GM06990 (cell line): ENCODE results near the gene LRRC59.

Source experiments
- DNase-seq: peaks from one replicate; pipeline ENCODE4 v3.0.0-alpha.2; 2011; ENCODE audit not compliant: insufficient read length; ENCODE audit errors: extremely low read depth
- H3K27me3 ChIP-seq: replicated peaks from 2 replicates; pipeline ENCODE4 v1.6.0; 2011; ENCODE audit warnings: low read length; ENCODE audit not compliant: control insufficient read depth, insufficient read depth
- H3K36me3 ChIP-seq: 2 replicates; pipeline ENCODE4 v1.5.1; 2011; ENCODE audit warnings: low read length; ENCODE audit not compliant: control insufficient read depth, insufficient read depth
- H3K4me3 ChIP-seq: replicated peaks from 2 replicates; pipeline ENCODE4 v1.5.1; 2011; ENCODE audit warnings: low read depth, mild to moderate bottlenecking, control low read depth, low read length
- TF ChIP-seq, protein P1 (sequence below): IDR thresholded peaks from 2 replicates; pipeline ENCODE4 v1.5.1; 2011; ENCODE audit warnings: low read length, control low read depth, mild to moderate bottlenecking, inconsistent platforms; ENCODE audit not compliant: insufficient read depth, poor library complexity, severe bottlenecking

LRRC59 gene

DNA sequence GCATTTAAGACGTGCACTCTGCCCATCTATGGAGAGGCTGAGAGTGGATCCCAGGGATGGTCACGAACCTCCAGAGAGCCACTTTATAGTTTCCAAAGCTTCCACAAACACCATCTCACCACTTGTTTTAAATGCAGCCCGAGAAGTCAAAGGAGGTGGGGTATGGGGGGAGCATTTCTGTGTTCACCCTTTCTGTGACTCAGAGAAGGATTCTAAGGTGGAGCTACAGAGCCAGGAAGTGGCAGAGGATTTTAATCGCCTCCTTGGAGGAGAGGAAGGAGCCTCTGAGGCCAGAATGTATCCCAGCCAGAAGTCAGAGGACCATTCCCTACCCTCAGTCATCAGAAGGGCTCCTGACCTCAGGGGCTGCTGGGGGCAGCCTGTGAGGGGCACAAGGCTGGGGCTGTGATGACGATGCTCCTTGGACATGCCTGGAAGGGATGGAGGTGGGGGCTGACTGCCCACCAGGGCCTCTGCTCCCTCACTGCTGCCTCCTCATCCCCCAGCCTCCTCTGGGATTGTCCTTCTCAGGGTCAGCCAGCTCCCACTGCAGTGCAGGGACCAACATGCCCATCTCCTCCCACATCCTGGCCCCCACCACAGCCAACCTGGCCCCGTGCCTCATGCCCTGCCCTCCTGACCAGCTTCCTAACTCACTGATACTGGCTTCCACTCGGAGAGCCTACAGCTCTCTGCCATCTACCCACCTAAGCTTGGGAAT lies 48.6 kb downstream of the LRRC59 start:
- no peaks in the 10 kb centered on the region for H3K27me3 ChIP-seq
- H3K36me3 ChIP-seq = no peaks in the 10 kb centered on the region; the same call in none of the 2 replicates
- no peak for DNase-seq
- no peak overlapping the region for H3K4me3 ChIP-seq
- TF ChIP-seq, protein P1, sequence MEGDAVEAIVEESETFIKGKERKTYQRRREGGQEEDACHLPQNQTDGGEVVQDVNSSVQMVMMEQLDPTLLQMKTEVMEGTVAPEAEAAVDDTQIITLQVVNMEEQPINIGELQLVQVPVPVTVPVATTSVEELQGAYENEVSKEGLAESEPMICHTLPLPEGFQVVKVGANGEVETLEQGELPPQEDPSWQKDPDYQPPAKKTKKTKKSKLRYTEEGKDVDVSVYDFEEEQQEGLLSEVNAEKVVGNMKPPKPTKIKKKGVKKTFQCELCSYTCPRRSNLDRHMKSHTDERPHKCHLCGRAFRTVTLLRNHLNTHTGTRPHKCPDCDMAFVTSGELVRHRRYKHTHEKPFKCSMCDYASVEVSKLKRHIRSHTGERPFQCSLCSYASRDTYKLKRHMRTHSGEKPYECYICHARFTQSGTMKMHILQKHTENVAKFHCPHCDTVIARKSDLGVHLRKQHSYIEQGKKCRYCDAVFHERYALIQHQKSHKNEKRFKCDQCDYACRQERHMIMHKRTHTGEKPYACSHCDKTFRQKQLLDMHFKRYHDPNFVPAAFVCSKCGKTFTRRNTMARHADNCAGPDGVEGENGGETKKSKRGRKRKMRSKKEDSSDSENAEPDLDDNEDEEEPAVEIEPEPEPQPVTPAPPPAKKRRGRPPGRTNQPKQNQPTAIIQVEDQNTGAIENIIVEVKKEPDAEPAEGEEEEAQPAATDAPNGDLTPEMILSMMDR = no peak

DNA sequence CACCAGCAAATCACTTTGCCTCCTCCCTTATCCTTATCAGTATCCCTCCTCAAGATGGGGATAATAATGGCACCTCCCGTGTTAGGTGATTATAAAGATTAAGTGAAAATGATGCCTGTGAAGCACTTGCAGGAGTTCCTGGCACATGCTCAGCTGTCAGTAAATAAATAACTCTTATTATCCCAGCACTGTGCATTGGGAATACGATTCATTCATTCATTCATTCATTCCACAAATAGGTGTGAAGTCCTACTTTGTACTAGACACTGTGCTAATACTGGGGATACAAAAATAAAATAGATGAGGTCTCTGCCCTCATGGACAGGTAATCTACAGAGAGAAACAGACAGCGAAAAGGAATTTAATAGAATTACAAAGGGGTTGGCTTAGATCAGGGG lies 49.4 kb downstream of the LRRC59 start:
- DNase-seq = no peak
- Histone ChIP-seq H3K4me3 (no peak overlapping the region), H3K36me3 (no peaks in the 10 kb centered on the region; the same call in 1 of the 2 replicates), H3K27me3 (no peaks in the 10 kb centered on the region)
- TF ChIP-seq, protein P1 = no peak

DNA sequence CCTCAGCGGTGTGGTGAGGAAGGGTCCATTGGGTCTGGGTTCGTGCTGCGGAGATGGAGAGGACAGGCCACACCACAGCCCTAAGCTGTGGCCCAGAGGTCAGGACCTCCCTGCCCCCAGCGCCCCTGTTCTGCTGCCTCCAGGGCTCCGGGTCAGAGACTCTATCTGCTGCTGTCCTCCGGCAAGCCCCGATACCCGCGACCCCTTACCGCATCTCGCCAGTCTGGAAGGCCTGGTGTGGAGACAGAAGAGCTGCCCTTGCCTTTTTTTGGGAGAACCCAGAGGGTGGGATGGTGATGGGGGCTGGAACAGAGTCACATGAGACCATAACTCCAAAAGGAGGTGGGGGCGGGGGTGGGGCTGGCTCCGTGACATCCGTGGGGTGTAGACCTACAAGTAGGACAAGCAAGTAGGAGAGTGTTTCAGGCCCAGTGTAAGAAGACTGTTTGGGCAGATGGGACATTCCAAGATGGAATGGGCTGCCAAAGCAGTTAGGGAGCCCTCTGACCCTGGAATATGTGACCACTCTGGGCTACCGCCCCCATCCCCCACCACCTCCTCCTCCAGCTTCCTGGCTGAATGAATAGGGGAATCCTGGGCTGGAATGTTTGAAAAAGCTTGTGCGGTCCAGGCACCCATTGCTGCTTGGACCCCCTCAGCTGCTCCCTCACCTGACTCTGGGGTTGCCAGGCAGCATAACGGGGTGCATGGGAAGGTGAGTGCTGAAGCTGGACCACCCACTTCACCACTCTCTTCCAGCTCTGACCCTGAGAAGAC lies 50.0 kb downstream of the LRRC59 start:
- Histone ChIP-seq H3K27me3 (no peaks in the 10 kb centered on the region), H3K36me3 (no peaks in the 10 kb centered on the region; the same call in 1 of the 2 replicates), H3K4me3 (peak overlapping the region; percentile 82)
- no peak for DNase-seq
- TF ChIP-seq, protein P1 = no peak

DNA sequence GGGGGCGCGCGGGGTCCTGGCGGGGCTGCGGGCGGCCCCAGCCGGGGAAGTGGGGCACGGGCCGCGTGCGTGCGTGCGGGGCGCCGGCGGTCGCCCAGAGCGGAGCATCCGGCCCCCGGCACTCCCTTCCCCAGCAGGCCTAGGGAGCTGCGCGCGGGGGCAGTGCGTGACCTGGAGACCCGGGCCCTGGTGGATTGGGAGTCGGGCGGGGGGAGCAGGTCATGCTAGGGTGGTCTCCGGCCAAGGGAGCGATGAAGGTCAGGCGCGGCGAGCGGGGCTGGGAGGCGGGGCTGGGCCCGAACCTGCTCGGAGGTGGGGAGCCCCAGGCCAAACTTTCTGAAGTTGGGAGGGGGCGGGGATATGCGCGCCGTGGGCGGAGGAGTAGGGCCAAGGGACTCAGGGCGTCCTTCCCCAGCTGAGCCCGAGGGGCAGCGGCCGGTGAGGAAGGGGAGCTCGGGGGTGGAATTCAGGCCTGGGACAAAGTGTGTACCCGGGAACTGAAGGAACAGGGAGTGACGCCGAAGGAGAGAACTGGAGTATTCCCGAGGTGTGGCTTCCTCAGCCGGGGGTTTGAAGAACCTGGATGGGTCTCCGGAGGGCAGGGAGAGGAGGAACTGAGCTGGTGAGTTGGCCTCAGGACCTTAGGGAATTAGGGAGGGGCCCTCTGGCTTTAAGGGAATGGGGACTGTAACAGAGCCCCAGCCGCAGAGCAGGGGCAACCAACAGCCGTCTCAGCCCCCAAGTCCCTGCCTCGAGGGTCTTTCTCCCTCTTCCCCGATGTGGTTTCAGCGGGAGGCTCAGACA lies 50.8 kb downstream of the LRRC59 start:
- DNase-seq = no peak
- no peaks in the 10 kb centered on the region; the same call in 1 of the 2 replicates for H3K36me3 ChIP-seq
- H3K27me3 ChIP-seq = no peaks in the 10 kb centered on the region
- H3K4me3 ChIP-seq = peak overlapping the region; percentile 82
- TF ChIP-seq, protein P1 = no peak

DNA sequence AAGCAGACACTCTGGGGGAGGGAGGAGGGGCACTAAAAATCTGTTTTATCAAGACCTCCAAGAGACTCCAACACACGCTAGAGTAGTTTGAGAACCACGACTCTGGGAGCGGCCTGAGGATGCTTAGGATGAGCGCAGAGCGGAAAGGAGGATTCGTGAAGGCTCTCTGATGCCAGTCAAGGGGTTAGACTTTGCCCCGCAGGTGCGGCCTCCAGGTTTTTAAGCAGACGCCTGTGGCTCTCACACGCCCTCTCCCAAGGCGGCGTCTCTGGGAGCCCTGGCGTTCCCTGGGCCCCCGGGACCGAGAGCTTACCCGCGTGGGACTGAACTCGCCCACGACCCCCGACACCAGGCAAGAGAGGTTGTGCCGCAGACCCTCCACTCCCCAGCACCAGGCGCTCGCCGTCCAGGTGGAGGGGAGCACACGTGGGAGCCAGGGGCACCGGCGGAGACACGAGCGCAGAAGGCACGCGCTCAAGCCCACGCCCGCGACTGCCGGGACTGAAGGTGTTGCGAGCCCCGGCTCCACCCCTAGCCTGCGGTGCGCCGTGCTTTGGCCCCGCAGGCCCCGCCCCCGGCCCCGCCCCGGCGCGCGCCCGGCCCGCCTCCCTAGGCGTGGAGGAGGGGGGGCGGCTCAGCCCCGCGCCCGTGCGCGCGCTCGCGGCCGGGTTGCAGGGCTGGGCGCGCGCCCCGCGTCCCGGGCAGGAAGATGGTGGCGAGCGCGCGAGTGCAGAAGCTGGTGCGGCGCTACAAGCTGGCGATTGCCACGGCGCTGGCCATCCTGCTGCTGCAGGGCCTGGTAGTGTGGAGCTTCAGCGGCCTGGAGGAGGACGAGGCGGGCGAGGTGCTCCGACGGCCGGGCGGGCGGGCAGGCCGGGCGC lies 51.7 kb downstream of the LRRC59 start, which contains the start of gene XYLT2:
Gene XYLT2 (plus strand): TSS at position 695 of the 881 bp plus-strand sequence. CDS start 15 bp downstream, at position 710.
- no peaks in the 10 kb centered on the region for H3K27me3 ChIP-seq
- H3K4me3 ChIP-seq = peak within 1 kb of the TSS; percentile 82
- DNase-seq = peak; percentile 92
- TF ChIP-seq, protein P1 = no peak
- H3K36me3 ChIP-seq = no peaks in the 10 kb centered on the region; the same call in 1 of the 2 replicates
